SKM-1 (cell line): ENCODE data around the gene LCE2B.

Experiments
- DNase-seq: peaks from one replicate; lab custom pipeline; 2025; ENCODE audit not compliant: unreplicated experiment; lab: John Stamatoyannopoulos, UW

The LCE2B gene

DNA sequence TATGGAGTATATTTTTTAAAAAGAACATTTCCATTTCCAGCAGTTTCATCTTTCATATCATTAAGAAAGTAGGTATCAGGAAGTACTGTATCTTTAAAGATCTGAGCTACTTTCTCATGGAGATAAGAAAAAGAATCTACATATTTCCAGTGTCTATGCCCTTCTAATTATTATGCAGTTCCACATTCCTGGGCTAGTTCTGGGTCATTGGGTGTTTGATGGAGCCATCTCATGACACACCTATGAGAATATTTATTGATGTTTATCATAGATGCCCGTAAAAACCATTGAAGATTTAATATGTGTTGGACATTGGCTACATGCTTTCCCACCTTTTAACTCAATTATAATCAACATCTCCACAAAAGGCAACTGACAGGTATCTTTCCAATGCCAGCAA lies 43.1 kb downstream of the LCE2B start:
- no peak for DNase-seq

DNA sequence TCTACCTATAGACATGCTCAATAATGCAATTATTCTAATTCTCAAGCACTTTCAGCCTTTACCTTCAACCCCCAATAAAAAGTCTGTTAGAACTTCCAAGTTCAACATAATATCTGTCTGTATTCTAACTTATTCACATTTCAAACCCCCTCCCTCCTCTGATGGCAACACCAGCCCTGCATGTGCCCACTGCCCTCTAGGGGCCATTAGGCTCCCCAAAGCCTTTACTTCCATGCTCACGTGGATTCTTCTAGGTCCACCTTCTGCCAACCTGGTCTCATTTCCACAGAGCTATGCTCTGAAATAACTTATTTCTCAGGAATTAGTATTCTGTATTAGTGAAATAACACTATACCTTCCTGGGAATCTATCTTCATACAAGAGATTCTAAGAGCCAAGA lies 49.7 kb downstream of the LCE2B start:
- DNase-seq: no peak
